HepG2 (cell line): ENCODE measurements around the gene KDM5A. TPM values are rescaled to one million over a fixed set of nuclear protein-coding genes. Genes with fewer than 3 reads are reported as not detected.

ENCODE experiments used
- ATF7-NPFF ChIP-seq: sonication (generic); formaldehyde crosslinking; IDR thresholded peaks from 2 replicates; pipeline ENCODE4 v1.8.1; 2023; ENCODE audit warnings: mild to moderate bottlenecking, low read depth, missing genetic modification reagents, moderate library complexity
- CEBPZ ChIP-seq: IDR thresholded peaks from 2 replicates; pipeline ENCODE4 v1.6.1; 2012; ENCODE audit warnings: low read length, improper control_type of control experiment
- MTA1 ChIP-seq: sonication (generic); formaldehyde crosslinking; IDR thresholded peaks from 2 replicates; pipeline ENCODE4 v1.4.0; 2020; ENCODE audit warnings: missing genetic modification reagents, mild to moderate bottlenecking, borderline replicate concordance
- PCBP1 ChIP-seq: fragments of 200-400 bp; formaldehyde crosslinking; IDR thresholded peaks from 2 replicates; pipeline ENCODE4 v1.6.1; 2017; ENCODE audit warnings: mild to moderate bottlenecking, low read depth, low read length, borderline replicate concordance
- PRDM4 ChIP-seq: sonication (generic); formaldehyde crosslinking; IDR thresholded peaks from 2 replicates; pipeline ENCODE4 v1.9.0; 2021; ENCODE audit warnings: missing genetic modification reagents, borderline replicate concordance
- TARDBP ChIP-seq: sonication (generic); formaldehyde crosslinking; IDR thresholded peaks from 2 replicates; pipeline ENCODE4 v1.8.0; 2022; ENCODE audit warnings: mild to moderate bottlenecking, missing genetic modification reagents
- ZBTB40 ChIP-seq, 2 experiments: fragments of 450-650 bp in 1 of 2; sonication (generic) in 1 of 2; formaldehyde crosslinking in 1 of 2; IDR thresholded peaks; 2 replicates each; pipeline versions ENCODE4 v1.6.1 to v1.8.0; 2016 to 2022; ENCODE audit warnings: antibody characterized with exemption in 1 of 2, mild to moderate bottlenecking in 1 of 2, missing genetic modification reagents in 1 of 2
- ZNF205 ChIP-seq: IDR thresholded peaks from 2 replicates; pipeline ENCODE4 v1.6.1; 2018; ENCODE audit warnings: missing biosample characterization, missing genetic modification reagents
- ZNF264 ChIP-seq: sonication (generic); formaldehyde crosslinking; IDR thresholded peaks from 2 replicates; pipeline ENCODE4 v1.4.0; 2020; ENCODE audit warnings: missing genetic modification reagents
- ZNF598 ChIP-seq: sonication (generic); formaldehyde crosslinking; IDR thresholded peaks from 2 replicates; pipeline ENCODE4 v1.5.1; 2020; ENCODE audit warnings: mild to moderate bottlenecking, missing genetic modification reagents, borderline replicate concordance
- ZNF607 ChIP-seq: sonication (generic); formaldehyde crosslinking; IDR thresholded peaks from 2 replicates; pipeline ENCODE4 v1.5.1; 2020; ENCODE audit warnings: missing genetic modification reagents, mild to moderate bottlenecking, borderline replicate concordance
- polyA plus RNA-seq, 8 experiments: library from polyadenylated mRNA; depleted of rRNA in 3 of 8; stranded (reverse) in 7 of 8; unstranded in 1 of 8; fragments of >200 nt; fragmentation: Illumina TruSeq in 4 of 8; extraction: Trizol in 4 of 8; gene quantifications; 2 replicates each; pipeline versions ENCODE4 v1.2.1 to v1.2.3, GENCODE V29; 2011 to 2016; ENCODE audit warnings: low read depth in 4 of 8, missing spikeins in 1 of 8, mixed read lengths in 1 of 8; ENCODE audit not compliant: insufficient read depth in 1 of 8
- total RNA-seq, 5 experiments: library from RNA; depleted of rRNA; stranded (reverse); fragments of >200 nt; fragmentation: Illumina TruSeq; extraction: Trizol; gene quantifications; 2 replicates each; pipeline ENCODE4 v1.2.3, GENCODE V29; 2016; ENCODE audit warnings: low read depth in 1 of 5

The KDM5A gene
- total and polyA plus RNA-seq, 2 of the 13 experiments (the other 11 are each of a cell fraction or from before 2014, with no cell fraction given), result 12.0 to 29.2 TPM

GRCh38 chr12:389142-390096, at the start of gene KDM5A (continued):
- TF ChIP-seq ZBTB40 (IDR thresholded peaks at IDR 0.05) (peak; percentile 66), ZBTB40 (CRISPR knock-in tag; IDR thresholded peaks at IDR 0.05) (no peak; the same call in none of the 2 replicates), ZNF264 (CRISPR knock-in tag) (peak; percentile 97; the same call in 1 of the 2 replicates), ATF7-NPFF (CRISPR knock-in tag) (peak; percentile 14; the same call in 1 of the 2 replicates), PRDM4 (0 out of 2 replicates have a peak, but pooled peaks have one; percentile 60), PCBP1 (peak; percentile 99), MTA1 (CRISPR knock-in tag) (peak; percentile 56; the same call in 1 of the 2 replicates), ZNF598 (CRISPR knock-in tag) (no peak), TARDBP (CRISPR knock-in tag) (peak; percentile 84), CEBPZ (no peak), ZNF205 (peak; percentile 26; the same call in 1 of the 2 replicates), ZNF607 (CRISPR knock-in tag) (0 out of 2 replicates have a peak, but pooled peaks have one; percentile 17)
